ENCODE data around the gene ACAP3.

ACAP3 gene, protein sequence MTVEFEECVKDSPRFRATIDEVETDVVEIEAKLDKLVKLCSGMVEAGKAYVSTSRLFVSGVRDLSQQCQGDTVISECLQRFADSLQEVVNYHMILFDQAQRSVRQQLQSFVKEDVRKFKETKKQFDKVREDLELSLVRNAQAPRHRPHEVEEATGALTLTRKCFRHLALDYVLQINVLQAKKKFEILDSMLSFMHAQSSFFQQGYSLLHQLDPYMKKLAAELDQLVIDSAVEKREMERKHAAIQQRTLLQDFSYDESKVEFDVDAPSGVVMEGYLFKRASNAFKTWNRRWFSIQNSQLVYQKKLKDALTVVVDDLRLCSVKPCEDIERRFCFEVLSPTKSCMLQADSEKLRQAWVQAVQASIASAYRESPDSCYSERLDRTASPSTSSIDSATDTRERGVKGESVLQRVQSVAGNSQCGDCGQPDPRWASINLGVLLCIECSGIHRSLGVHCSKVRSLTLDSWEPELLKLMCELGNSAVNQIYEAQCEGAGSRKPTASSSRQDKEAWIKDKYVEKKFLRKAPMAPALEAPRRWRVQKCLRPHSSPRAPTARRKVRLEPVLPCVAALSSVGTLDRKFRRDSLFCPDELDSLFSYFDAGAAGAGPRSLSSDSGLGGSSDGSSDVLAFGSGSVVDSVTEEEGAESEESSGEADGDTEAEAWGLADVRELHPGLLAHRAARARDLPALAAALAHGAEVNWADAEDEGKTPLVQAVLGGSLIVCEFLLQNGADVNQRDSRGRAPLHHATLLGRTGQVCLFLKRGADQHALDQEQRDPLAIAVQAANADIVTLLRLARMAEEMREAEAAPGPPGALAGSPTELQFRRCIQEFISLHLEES

DNA sequence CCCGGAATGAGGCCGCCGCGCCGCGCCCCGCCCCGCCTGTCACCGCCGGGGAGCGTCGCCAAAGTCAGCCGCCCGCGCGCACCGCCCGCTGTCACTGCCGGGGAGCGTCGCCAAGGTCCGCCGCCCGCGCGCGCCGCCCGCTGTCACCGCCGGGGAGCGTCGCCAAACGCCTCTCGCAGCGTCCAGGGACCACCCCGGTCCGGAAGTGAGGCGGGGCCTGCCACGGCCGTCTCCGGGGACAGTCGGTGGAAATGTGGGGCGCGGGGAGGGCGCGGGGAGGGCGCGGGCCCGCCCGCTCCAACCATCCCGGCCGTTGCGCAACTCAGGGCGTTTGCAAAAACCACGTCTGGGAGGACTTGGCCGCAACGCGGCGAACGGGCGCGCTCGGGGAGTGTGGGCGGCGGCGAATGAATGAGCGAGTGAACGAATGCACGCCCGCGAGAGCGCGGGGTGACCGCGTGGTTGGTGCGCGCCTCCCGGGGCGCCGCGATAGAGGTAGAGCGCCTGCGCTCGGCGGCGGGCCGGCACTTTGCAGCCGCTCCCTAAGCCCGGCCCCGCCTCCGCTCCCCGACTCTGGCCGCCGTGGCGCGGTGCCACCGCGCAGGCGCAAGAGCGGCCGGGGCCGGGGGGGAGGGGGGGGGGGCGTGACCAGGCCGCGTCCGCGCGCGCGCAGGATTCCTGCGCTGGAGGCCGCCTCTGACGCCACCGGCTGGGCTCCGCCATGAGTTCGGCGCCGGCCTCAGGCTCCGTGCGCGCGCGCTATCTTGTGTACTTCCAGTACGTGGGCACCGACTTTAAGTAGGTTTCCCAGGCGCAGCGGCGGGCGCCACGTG, at the start of gene ACAP3, which contains the start of gene PUSL1:
Gene ACAP3 (minus strand): TSS at position 8 of the 833 bp plus-strand sequence. CDS start 115 bp downstream, outside the sequence.
Gene PUSL1 (plus strand): TSS at position 675 of the 833 bp plus-strand sequence. CDS start 47 bp downstream, at position 722.
- Mint-ChIP-seq H3K27me3 (no peaks in the 10 kb centered on the region), H3K27ac (peak within 1 kb of the TSS; percentile 84), H3K9me3 (no peaks in the 10 kb centered on the region), H3K36me3 (ENCODE audit: low read depth) (no peaks in the 10 kb centered on the region), H3K4me1 (ENCODE audit: low read depth) (peaks cover 19% of the 10 kb centered on the region), H3K4me3 (peak within 1 kb of the TSS; percentile 86)

GRCh38 chr1:1356796-1357401, 49.2 kb upstream of the ACAP3 start:
- Mint-ChIP-seq H3K4me1 (ENCODE audit: low read depth) (peaks cover 24% of the 10 kb centered on the region), H3K4me3 (no peak overlapping the region), H3K27me3 (peaks cover 21% of the 10 kb centered on the region), H3K36me3 (ENCODE audit: low read depth) (no peaks in the 10 kb centered on the region), H3K27ac (no peak overlapping the region), H3K9me3 (no peaks in the 10 kb centered on the region)

DNA sequence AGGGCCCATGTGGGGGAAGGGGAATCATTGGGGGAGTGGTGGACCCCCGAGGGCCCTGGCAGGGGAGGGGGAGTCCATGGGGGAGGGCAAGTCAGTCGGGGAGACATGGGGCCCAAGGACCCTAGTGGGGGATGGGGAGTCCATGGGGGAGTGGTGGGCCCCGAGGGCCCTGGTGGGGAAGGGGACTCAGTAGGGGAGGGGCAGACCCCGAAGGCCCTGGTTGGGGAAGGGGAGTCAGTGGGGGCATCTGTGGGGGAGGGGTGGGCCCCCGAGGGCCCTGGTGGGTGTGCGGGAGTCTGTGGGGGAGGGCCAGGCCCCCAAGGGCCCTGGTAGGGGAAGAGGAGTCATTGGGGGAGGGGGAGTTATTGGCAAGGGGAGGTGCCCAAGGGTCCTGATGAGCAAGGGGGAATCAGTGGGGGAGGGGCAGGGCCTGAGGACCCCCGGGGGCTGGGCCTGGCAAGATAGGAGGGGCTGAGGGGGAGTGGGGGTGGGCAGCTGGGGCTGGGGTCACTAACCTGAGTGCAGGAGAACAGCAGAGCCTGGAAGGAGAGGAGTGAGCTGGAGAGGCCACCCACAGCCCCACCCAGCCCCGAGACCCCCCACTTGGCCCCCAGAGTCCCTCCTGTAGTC, 48.6 kb upstream of the ACAP3 start:
- no peak overlapping the region for H3K27ac Mint-ChIP-seq
- H3K9me3 Mint-ChIP-seq, result no peaks in the 10 kb centered on the region
- H3K4me1 Mint-ChIP-seq (ENCODE audit: low read depth), result peaks cover 24% of the 10 kb centered on the region
- no peaks in the 10 kb centered on the region for H3K36me3 Mint-ChIP-seq (ENCODE audit: low read depth)
- H3K4me3 Mint-ChIP-seq, result no peak overlapping the region
- H3K27me3 Mint-ChIP-seq, result peaks cover 21% of the 10 kb centered on the region

- Mint-ChIP-seq H3K4me3 (no peak overlapping the region), H3K27ac (no peak overlapping the region), H3K36me3 (ENCODE audit: low read depth) (no peaks in the 10 kb centered on the region), H3K9me3 (no peaks in the 10 kb centered on the region), H3K27me3 (peaks cover 17% of the 10 kb centered on the region), H3K4me1 (ENCODE audit: low read depth) (peaks cover 24% of the 10 kb centered on the region)
Measured at GRCh38 chr1:1355416-1355815, 47.7 kb upstream of the ACAP3 start.

DNA sequence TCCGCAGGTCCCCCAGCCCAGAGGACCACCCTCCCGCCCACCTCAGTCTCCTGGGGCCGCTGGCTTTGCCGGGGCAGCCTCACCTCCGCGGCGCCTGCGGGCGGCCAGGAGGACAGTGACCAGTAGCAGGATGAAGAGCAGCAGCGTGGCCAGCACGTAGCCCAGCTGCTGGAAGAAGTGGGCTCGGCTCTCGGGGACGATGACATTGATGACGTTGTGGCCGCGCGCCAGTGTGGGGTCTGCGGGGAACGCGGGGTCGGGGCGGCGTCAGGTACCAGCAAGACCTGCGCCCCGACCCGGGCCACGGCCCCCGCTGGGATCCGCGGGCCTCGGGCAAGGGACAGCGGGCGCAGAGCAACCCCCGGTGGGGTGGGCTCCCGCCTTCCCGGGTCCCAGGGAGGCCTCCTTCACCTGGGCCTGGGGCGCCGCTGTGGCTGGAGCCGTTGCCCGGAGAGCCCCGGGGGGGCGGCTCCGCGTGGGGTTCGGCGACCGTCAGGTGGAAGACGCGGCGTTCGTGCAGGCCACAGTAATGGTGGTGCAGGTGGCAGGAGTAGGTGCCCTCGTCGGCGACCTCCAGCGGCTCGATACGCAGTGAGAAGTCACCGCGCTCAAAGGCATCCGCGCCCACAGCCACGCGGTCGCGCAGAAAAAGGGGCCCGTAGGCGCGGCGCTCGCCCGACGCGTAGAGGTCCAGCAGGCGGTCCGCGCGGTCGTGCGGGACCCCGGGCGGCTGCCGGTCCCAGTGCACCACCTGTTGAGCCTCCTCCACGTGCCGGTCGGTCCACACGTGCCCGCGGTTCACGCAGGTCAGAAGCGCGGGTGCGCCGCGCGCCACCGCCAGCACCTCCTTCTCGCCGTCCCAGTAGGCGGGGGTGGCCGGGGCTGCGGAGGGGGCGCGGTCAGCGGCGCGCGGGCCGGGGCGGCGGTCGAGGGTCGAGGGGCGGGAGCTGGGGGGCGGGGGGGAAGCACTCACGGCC, 46.8 kb upstream of the ACAP3 start:
- Mint-ChIP-seq H3K4me3 (no peak overlapping the region), H3K4me1 (ENCODE audit: low read depth) (peaks cover 24% of the 10 kb centered on the region), H3K9me3 (no peaks in the 10 kb centered on the region), H3K36me3 (ENCODE audit: low read depth) (no peaks in the 10 kb centered on the region), H3K27ac (no peak overlapping the region), H3K27me3 (peaks cover 17% of the 10 kb centered on the region)

- H3K4me1 Mint-ChIP-seq (ENCODE audit: low read depth), result peaks cover 14% of the 10 kb centered on the region
- no peak overlapping the region for H3K27ac Mint-ChIP-seq
- peaks cover 17% of the 10 kb centered on the region for H3K27me3 Mint-ChIP-seq
- no peaks in the 10 kb centered on the region for H3K36me3 Mint-ChIP-seq (ENCODE audit: low read depth)
- no peak overlapping the region for H3K4me3 Mint-ChIP-seq
- no peaks in the 10 kb centered on the region for H3K9me3 Mint-ChIP-seq
Measured at GRCh38 chr1:1353389-1354151, 45.8 kb upstream of the ACAP3 start.

DNA sequence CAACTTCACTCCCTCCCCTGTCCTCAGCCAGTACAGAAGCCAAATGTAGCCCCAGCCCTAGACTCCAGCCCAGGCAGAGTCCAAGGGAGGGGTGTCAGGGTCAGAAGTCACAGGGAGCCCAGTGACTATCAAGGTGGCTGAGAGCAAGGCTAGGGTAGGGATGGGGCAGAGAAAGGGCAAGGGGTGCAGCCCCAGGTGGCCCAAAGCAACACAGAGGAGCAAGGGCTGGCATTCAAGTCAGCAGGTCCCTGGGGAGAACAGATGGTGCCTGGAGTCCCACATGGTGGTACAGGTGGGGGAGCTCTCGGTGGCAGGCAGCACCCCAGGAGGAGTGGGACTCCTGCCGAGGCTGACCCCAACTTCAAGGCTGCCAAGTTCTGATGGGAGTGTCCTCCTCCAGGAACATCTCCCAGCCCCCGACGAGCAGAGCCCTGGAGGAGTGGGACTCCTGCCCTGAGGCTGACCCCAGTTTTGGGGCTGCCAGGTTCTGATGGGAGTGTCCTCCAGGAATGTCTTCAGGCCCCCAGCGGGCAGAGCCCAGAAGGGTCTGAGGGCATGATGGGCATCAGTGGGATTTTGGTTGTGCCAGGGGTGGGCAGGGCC, 45.2 kb upstream of the ACAP3 start:
- Mint-ChIP-seq H3K9me3 (no peaks in the 10 kb centered on the region), H3K4me3 (no peak overlapping the region), H3K27me3 (peaks cover 17% of the 10 kb centered on the region), H3K36me3 (ENCODE audit: low read depth) (no peaks in the 10 kb centered on the region), H3K4me1 (ENCODE audit: low read depth) (peaks cover 13% of the 10 kb centered on the region), H3K27ac (no peak overlapping the region)

DNA sequence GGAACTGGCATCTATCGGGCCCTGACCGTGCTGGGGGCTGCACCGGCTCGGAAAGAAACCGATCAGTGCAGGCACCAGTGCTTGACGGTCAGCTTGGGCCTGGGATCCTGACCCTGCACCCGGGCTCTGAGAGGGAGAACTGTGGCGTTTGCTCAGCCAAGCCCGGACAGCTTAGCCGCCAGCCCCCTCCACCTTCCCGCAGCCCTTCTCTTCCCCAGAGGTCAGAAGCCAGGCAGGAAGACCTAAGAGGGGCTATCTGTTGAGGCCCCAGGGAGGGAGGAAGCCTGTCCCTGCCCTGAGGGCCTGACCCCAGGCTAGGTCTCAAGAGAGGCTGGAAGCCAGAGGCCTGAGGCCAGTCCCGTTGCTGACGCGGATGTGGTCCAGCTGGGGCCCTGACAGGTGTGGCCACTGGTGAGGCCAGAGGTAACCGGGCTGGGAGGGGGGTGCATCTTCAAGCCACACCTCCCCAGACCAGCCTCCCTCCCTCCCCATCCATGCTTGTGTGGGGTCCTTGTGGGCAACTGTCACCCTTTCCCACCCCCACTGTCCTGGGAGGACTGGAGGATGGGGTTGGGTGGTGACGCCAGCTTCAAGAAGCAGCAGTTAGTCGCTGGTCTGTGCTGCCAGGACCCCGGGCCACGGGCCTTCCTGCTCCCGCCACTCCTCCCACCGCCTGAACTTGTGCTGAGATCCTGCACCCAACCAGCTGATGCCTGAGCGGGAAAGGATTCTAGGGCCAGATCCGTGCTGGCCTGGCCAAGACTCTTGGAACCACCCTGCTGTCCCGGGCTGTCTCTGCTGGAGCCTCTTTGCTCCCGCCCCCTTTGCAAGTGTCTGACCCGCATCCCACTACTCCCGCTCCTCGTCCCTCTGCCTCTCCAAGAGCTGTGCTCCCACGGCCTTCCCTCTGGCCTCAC, 44.0 kb upstream of the ACAP3 start:
- Mint-ChIP-seq H3K4me3 (peak overlapping the region; percentile 47), H3K27ac (peak overlapping the region; percentile 51), H3K36me3 (ENCODE audit: low read depth) (no peaks in the 10 kb centered on the region), H3K27me3 (peaks cover 17% of the 10 kb centered on the region), H3K9me3 (no peaks in the 10 kb centered on the region), H3K4me1 (ENCODE audit: low read depth) (peaks cover 24% of the 10 kb centered on the region)

DNA sequence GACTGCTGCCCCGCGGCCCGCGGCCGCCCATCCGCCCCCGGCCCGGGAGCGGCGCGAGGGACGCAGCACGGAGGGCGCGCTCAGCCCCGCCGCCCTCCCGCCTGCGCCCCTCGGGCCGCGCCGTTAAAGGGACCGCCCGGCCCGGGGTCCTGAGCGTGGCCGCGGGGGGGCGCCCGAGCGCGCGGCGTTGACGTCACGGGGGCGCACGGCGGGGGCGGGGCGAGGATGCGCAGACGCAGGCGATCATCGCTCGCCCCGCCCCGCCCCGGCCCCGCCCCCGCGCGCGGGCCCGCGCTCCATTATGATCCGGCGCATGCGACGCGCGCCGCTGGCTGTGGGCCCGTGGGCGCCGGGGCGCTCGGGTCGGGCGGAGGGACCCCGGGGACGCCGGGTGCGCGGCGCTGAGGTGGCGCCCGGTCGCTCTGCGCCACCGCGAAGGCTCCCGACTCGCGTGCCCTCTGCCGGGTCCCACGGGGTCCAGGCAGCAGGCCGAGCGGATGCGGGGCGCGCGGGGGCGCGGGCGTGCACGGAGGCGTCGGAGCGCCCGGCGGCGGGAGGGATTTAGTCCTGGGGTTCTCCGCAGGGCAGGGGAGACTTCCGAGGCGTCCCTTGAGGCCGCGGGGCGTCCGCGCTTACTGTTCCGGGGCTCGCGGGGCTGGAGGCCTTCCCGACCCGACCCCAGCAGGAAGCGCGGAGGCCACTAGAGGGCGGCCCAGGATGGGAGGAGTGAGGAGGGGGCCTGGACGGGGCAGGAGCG, 41.7 kb upstream of the ACAP3 start, which contains the start of gene DVL1:
Gene DVL1 (minus strand): TSS at position 163 of the 757 bp plus-strand sequence. CDS start 353 bp downstream, outside the sequence.
- peaks cover 17% of the 10 kb centered on the region for H3K27me3 Mint-ChIP-seq
- H3K4me3 Mint-ChIP-seq, result peak within 1 kb of the TSS; percentile 78
- no peaks in the 10 kb centered on the region for H3K9me3 Mint-ChIP-seq
- H3K27ac Mint-ChIP-seq, result no peak within 1 kb of the TSS
- H3K36me3 Mint-ChIP-seq (ENCODE audit: low read depth), result no peaks in the 10 kb centered on the region
- peaks cover 37% of the 10 kb centered on the region for H3K4me1 Mint-ChIP-seq (ENCODE audit: low read depth)

- H3K4me1 Mint-ChIP-seq (ENCODE audit: low read depth), result peaks cover 37% of the 10 kb centered on the region
- peaks cover 10% of the 10 kb centered on the region for H3K27me3 Mint-ChIP-seq
- H3K4me3 Mint-ChIP-seq, result peak overlapping the region; percentile 78
- H3K9me3 Mint-ChIP-seq, result no peaks in the 10 kb centered on the region
- H3K36me3 Mint-ChIP-seq (ENCODE audit: low read depth), result no peaks in the 10 kb centered on the region
- H3K27ac Mint-ChIP-seq, result no peak overlapping the region
Measured at GRCh38 chr1:1348420-1349255, 40.9 kb upstream of the ACAP3 start.
